ENCODE measurements around the gene DNAH6. TPM values are rescaled to one million over a fixed set of nuclear protein-coding genes. Genes with fewer than 3 reads are reported as not detected.

DNAH6 gene
- polyA plus RNA-seq, 3 donors: 0.04 TPM; not detected in 2

DNA sequence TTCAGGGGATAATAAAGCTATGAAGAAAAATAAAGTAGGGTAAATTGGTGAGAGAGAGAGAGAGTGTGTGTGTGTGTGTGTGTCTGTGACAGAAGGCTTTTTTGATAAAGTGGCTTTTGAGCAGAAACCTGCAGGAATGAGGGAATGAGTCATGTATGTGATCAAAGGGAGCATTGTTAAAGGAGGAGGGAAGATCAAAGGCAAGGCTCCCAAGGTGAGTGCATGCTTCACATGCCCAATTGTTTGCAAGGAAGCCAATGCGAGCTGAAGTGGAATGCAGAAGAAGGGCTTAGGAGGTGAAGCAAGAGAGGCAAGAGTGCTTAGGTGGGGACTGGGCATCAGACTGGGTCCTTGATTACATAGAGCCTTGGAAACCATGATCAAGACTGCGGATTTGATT, 96.8 kb downstream of the DNAH6 start:
- TF ChIP-seq, protein P1, sequence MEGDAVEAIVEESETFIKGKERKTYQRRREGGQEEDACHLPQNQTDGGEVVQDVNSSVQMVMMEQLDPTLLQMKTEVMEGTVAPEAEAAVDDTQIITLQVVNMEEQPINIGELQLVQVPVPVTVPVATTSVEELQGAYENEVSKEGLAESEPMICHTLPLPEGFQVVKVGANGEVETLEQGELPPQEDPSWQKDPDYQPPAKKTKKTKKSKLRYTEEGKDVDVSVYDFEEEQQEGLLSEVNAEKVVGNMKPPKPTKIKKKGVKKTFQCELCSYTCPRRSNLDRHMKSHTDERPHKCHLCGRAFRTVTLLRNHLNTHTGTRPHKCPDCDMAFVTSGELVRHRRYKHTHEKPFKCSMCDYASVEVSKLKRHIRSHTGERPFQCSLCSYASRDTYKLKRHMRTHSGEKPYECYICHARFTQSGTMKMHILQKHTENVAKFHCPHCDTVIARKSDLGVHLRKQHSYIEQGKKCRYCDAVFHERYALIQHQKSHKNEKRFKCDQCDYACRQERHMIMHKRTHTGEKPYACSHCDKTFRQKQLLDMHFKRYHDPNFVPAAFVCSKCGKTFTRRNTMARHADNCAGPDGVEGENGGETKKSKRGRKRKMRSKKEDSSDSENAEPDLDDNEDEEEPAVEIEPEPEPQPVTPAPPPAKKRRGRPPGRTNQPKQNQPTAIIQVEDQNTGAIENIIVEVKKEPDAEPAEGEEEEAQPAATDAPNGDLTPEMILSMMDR (IDR thresholded peaks at IDR 0.05): no peak
- no peak overlapping the region for H3K27ac ChIP-seq (ENCODE audit: low read depth in 1 of 2, low read length in 2 of 2)
- H2AFZ ChIP-seq (ENCODE audit: insufficient read depth, low read depth, low read length, poor library complexity, severe bottlenecking): no peak overlapping the region
- no peak overlapping the region for H3K4me3 ChIP-seq (replicated peaks in 1 of 3; ENCODE audit: low read depth in 2 of 3, low read length in 3 of 3)
- no peaks in the 10 kb centered on the region for H4K20me1 ChIP-seq (ENCODE audit: insufficient read depth, low read length)
- no peaks in the 10 kb centered on the region for H3K79me2 ChIP-seq (ENCODE audit: insufficient read depth, low read length)
- H3K27ac Mint-ChIP-seq: no peak overlapping the region
- H3K4me2 ChIP-seq (replicated peaks; ENCODE audit: extremely low read depth, low read length, poor library complexity, severe bottlenecking): no peak overlapping the region
- DNase-seq: no peak
- peaks cover 0 to 2% (median 0%) of the 10 kb centered on the region in 3 donors for H3K27me3 Mint-ChIP-seq (ENCODE audit: low read depth in 3 of 3)
- H3K4me3 Mint-ChIP-seq: no peak overlapping the region
- no peaks in the 10 kb centered on the region for H3K9me3 ChIP-seq (replicated peaks in 1 of 2; ENCODE audit: control insufficient read depth in 1 of 2, insufficient read depth in 1 of 2, low read length in 2 of 2)
- H3K4me1 ChIP-seq (ENCODE audit: control insufficient read depth in 1 of 2, insufficient read depth in 2 of 2, low read length in 2 of 2): no peaks in the 10 kb centered on the region
- WGBS (ENCODE audit: insufficient coverage): 89% methylated on average over 1 of the region's 2 CpGs
- intact Hi-C loops (cut with micrococcal nuclease): no loop called here
- H3K9ac ChIP-seq (ENCODE audit: insufficient read depth, low read length, poor library complexity, severe bottlenecking): no peak overlapping the region
- peaks cover 0 to 7% (median 2%) of the 10 kb centered on the region in 7 donors for H3K9me3 Mint-ChIP-seq
- no peaks in the 10 kb centered on the region for H3K27me3 ChIP-seq (ENCODE audit: control insufficient read depth in 2 of 2, insufficient read depth in 2 of 2, low read length in 2 of 2)
- H3K36me3 ChIP-seq (replicated peaks in 1 of 2; ENCODE audit: control insufficient read depth in 1 of 2, insufficient read depth in 2 of 2, low read length in 2 of 2): no peaks in the 10 kb centered on the region
- no peaks in the 10 kb centered on the region for H3K36me3 Mint-ChIP-seq
- H3K4me1 Mint-ChIP-seq: no peaks in the 10 kb centered on the region

DNA sequence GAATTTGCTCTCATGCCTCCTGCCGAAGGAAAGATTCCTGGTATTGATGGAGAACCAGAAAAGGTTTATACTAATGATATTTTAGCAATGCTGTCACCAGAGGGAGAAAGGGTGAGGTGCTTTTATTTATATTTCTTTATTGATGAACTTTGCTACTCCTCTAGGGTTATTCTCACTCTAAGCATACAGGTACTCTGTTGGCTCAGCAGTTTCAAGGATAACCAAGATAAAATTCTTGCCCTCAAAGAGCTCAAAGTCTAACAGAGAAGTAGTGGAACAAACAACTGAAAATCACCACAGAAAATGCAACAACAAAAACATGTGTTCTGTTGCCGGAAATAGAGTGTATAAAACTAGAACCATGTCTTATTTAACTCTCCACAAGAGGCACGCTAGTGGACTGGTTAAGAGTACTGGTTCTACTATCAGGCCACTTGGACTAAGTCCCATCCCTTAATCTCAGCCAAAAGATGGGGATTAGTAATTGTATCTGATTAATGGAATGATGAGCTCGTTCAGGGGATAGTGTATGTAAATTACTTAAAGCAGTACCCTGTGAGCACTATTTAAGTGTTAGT, 103.6 kb downstream of the DNAH6 start:
- Mint-ChIP-seq H3K27ac (no peak overlapping the region), H3K27me3 (ENCODE audit: low read depth in 3 of 3) (no peaks in the 10 kb centered on the region), H3K4me1 (no peaks in the 10 kb centered on the region), H3K9me3 (peaks cover 0 to 3% (median 0%) of the 10 kb centered on the region in 7 donors), H3K4me3 (no peak overlapping the region), H3K36me3 (no peaks in the 10 kb centered on the region)
- no peaks in the 10 kb centered on the region for H3K79me2 ChIP-seq (ENCODE audit: insufficient read depth, low read length)
- TF ChIP-seq, protein P1 (IDR thresholded peaks at IDR 0.05): no peak
- no peak for DNase-seq
- H3K27me3 ChIP-seq (ENCODE audit: control insufficient read depth in 2 of 2, insufficient read depth in 2 of 2, low read length in 2 of 2): no peaks in the 10 kb centered on the region
- intact Hi-C loops (cut with micrococcal nuclease): no loop called here
- H3K4me1 ChIP-seq (ENCODE audit: control insufficient read depth in 1 of 2, insufficient read depth in 2 of 2, low read length in 2 of 2): no peaks in the 10 kb centered on the region
- H3K4me3 ChIP-seq (replicated peaks in 1 of 3; ENCODE audit: low read depth in 2 of 3, low read length in 3 of 3): no peak overlapping the region
- no peak overlapping the region for H2AFZ ChIP-seq (ENCODE audit: insufficient read depth, low read depth, low read length, poor library complexity, severe bottlenecking)
- H3K36me3 ChIP-seq (replicated peaks in 1 of 2; ENCODE audit: control insufficient read depth in 1 of 2, insufficient read depth in 2 of 2, low read length in 2 of 2): no peaks in the 10 kb centered on the region
- H3K4me2 ChIP-seq (replicated peaks; ENCODE audit: extremely low read depth, low read length, poor library complexity, severe bottlenecking): no peak overlapping the region
- H3K9ac ChIP-seq (ENCODE audit: insufficient read depth, low read length, poor library complexity, severe bottlenecking): no peak overlapping the region
- H3K27ac ChIP-seq (ENCODE audit: low read depth in 1 of 2, low read length in 2 of 2): no peak overlapping the region
- WGBS (ENCODE audit: insufficient coverage): 86% methylated on average over 1 of the region's 4 CpGs
- no peaks in the 10 kb centered on the region for H4K20me1 ChIP-seq (ENCODE audit: insufficient read depth, low read length)
- H3K9me3 ChIP-seq (replicated peaks in 1 of 2; ENCODE audit: control insufficient read depth in 1 of 2, insufficient read depth in 1 of 2, low read length in 2 of 2): no peaks in the 10 kb centered on the region
